ENCODE results near the gene TMEM165. TPM values are rescaled to one million over a fixed set of nuclear protein-coding genes. Genes with fewer than 3 reads are reported as not detected.

Gene TMEM165
- total and polyA plus RNA-seq, 9 donors, result 33.3 to 230 (median 77.8) TPM

- no peaks in the 10 kb centered on the region for H3K27me3 ChIP-seq
- H3K36me3 ChIP-seq, result no peaks in the 10 kb centered on the region
- TF ChIP-seq, protein P1, sequence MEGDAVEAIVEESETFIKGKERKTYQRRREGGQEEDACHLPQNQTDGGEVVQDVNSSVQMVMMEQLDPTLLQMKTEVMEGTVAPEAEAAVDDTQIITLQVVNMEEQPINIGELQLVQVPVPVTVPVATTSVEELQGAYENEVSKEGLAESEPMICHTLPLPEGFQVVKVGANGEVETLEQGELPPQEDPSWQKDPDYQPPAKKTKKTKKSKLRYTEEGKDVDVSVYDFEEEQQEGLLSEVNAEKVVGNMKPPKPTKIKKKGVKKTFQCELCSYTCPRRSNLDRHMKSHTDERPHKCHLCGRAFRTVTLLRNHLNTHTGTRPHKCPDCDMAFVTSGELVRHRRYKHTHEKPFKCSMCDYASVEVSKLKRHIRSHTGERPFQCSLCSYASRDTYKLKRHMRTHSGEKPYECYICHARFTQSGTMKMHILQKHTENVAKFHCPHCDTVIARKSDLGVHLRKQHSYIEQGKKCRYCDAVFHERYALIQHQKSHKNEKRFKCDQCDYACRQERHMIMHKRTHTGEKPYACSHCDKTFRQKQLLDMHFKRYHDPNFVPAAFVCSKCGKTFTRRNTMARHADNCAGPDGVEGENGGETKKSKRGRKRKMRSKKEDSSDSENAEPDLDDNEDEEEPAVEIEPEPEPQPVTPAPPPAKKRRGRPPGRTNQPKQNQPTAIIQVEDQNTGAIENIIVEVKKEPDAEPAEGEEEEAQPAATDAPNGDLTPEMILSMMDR (IDR thresholded peaks at IDR 0.05), result no peak
- TF ChIP-seq EP300 (IDR thresholded peaks at IDR 0.05), result no peak
- no peak for TF ChIP-seq POLR2A (IDR thresholded peaks at IDR 0.05)
- DNase-seq, result no peak
- no peak overlapping the region for H3K4me3 ChIP-seq
- 87 to 92% (median 88%) methylated on average over 2 of the region's 2 CpGs for whole genome bisulfite sequencing, 3 donors
- intact Hi-C loops (cut with DNase I), result no loop called here
- no peak overlapping the region for H3K27ac ChIP-seq
- H3K9me3 ChIP-seq, result no peaks in the 10 kb centered on the region
- H3K4me1 ChIP-seq (ENCODE audit: insufficient read depth), result no peaks in the 10 kb centered on the region
Observed at GRCh38 chr4:55380576-55380975, 15.2 kb upstream of the TMEM165 start.

- intact Hi-C loops (cut with DNase I), result no loop called here
- no peaks in the 10 kb centered on the region for H3K27me3 ChIP-seq
- WGBS, 3 donors, result 92 to 97% (median 96%) methylated on average over 7 of the region's 7 CpGs
- no peak overlapping the region for H3K27ac ChIP-seq
- H3K4me3 ChIP-seq, result no peak overlapping the region
- H3K36me3 ChIP-seq, result no peaks in the 10 kb centered on the region
- no peaks in the 10 kb centered on the region for H3K9me3 ChIP-seq
- H3K4me1 ChIP-seq (ENCODE audit: insufficient read depth), result no peaks in the 10 kb centered on the region
- TF ChIP-seq, protein P1 (IDR thresholded peaks at IDR 0.05), result no peak
- TF ChIP-seq EP300 (IDR thresholded peaks at IDR 0.05) (no peak), POLR2A (IDR thresholded peaks at IDR 0.05) (no peak)
- DNase-seq, result no peak
Observed at GRCh38 chr4:55381502-55381901, 14.3 kb upstream of the TMEM165 start.

DNA sequence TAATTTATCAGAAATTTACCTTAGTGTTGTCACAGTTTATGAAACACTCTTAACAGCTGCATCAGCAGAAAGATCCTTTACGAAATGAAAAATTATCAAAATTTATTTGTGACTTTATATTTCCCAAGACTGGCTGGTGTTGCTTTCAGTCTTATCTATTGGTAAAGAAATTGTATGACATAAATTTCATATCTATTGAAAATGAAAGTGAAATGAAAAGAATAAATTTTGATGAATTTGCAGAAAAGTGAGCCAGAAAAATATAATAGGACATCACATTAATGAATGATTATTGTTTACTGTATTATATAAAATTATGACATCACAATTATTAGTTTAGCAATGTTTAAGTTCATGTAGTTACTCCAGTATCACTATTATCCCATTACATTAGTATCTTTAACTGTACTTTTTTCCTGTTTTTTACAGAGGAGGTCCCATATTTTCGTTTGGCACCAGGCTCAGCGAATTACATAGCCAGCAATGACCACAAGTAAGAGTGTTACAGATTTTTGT is 13.2 kb upstream of the TMEM165 start:
- intact Hi-C loops (cut with DNase I), result no loop called here
- Histone ChIP-seq H3K4me3 (no peak overlapping the region), H3K4me1 (ENCODE audit: insufficient read depth) (no peaks in the 10 kb centered on the region), H3K27ac (no peak overlapping the region), H3K36me3 (no peaks in the 10 kb centered on the region), H3K9me3 (no peaks in the 10 kb centered on the region), H3K27me3 (no peaks in the 10 kb centered on the region)
- no peak for TF ChIP-seq POLR2A (IDR thresholded peaks at IDR 0.05)
- TF ChIP-seq EP300 (IDR thresholded peaks at IDR 0.05), result no peak
- no peak for DNase-seq
- WGBS, 3 donors, result 84 to 87% (median 86%) methylated on average over 3 of the region's 3 CpGs

DNA sequence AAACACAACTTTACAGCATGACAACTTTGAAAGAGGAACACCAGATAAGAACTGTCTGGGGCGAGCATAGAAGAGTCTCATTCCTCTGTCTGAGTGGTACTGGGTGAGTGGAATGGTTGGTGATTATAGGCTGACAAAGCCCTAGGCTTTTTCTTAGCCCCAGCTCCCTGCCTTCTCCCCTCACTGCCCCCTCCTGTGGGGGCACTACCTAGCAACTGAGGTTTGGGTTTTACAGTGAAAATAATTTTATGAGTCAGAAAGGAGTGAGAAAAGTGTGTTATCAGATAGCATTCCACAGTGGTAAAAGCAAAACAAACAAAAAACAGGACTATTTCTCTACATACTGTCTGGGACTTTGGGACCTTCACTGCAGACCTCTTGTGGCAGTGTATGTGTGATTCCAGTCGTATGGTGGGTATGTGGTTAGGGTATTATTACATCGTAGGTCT is 10.5 kb upstream of the TMEM165 start:
- Histone ChIP-seq H3K4me1 (ENCODE audit: insufficient read depth) (no peaks in the 10 kb centered on the region), H3K27me3 (no peaks in the 10 kb centered on the region), H3K4me3 (no peak overlapping the region), H3K36me3 (no peaks in the 10 kb centered on the region), H3K27ac (no peak overlapping the region), H3K9me3 (no peaks in the 10 kb centered on the region)
- DNase-seq, result no peak
- TF ChIP-seq, protein P1 (IDR thresholded peaks at IDR 0.05), result no peak
- no peak for TF ChIP-seq EP300 (IDR thresholded peaks at IDR 0.05)
- no peak for TF ChIP-seq POLR2A (IDR thresholded peaks at IDR 0.05)
- 82 to 88% (median 86%) methylated on average over 3 of the region's 3 CpGs for WGBS, 3 donors
- intact Hi-C loops (cut with DNase I), result loop anchor here in 1 of 4 donors (5.0 kb wide), 1 partner anchor 38 kb away; the partner anchor contains the start of gene SRD5A3

DNA sequence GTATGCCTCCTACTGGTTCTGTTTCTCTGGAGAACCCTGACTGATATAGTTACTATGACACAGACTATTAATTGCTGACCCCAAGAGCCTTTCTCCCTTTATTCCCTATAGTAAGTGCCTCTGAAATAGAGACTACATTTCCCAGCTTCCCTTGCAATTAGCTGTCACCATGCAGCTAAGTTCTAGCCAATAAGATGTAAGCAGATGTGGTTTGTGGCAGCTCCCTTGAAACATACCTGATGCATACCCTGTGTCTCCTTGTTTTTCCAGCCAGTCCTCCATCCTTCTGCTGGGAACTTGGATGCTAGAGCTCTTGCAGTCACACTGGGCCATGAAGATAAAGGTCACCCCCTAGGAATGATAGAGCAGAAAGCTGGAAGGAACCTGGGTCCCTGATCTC is 9.7 kb upstream of the TMEM165 start:
- Histone ChIP-seq H3K4me1 (ENCODE audit: insufficient read depth) (no peaks in the 10 kb centered on the region), H3K27me3 (no peaks in the 10 kb centered on the region), H3K9me3 (no peaks in the 10 kb centered on the region), H3K36me3 (no peaks in the 10 kb centered on the region), H3K4me3 (no peak overlapping the region), H3K27ac (no peak overlapping the region)
- DNase-seq, result no peak
- TF ChIP-seq POLR2A (IDR thresholded peaks at IDR 0.05), result no peak
- TF ChIP-seq, protein P1 (IDR thresholded peaks at IDR 0.05), result no peak
- no peak for TF ChIP-seq EP300 (IDR thresholded peaks at IDR 0.05)
- intact Hi-C loops (cut with DNase I), result loop anchor here in 1 of 4 donors (5.0 kb wide), 1 partner anchor 39 kb away; the partner anchor contains the start of gene SRD5A3
